ENCODE results near the gene NCMAP.

Gene NCMAP

GRCh38 chr1:24540051-24540905, 15.6 kb upstream of the NCMAP start:
- TF ChIP-seq GATA2 (IDR thresholded peaks at IDR 0.05; ENCODE audit: low read depth, low read length) (no peak), GATA3 (IDR thresholded peaks at IDR 0.05; ENCODE audit: low read depth, low read length) (no peak)

- TF ChIP-seq GATA3 (IDR thresholded peaks at IDR 0.05; ENCODE audit: low read depth, low read length) (no peak), GATA2 (IDR thresholded peaks at IDR 0.05; ENCODE audit: low read depth, low read length) (no peak)
These were observed 14.8 kb upstream of the NCMAP start for GRCh38 chr1:24540906-24541710.

DNA sequence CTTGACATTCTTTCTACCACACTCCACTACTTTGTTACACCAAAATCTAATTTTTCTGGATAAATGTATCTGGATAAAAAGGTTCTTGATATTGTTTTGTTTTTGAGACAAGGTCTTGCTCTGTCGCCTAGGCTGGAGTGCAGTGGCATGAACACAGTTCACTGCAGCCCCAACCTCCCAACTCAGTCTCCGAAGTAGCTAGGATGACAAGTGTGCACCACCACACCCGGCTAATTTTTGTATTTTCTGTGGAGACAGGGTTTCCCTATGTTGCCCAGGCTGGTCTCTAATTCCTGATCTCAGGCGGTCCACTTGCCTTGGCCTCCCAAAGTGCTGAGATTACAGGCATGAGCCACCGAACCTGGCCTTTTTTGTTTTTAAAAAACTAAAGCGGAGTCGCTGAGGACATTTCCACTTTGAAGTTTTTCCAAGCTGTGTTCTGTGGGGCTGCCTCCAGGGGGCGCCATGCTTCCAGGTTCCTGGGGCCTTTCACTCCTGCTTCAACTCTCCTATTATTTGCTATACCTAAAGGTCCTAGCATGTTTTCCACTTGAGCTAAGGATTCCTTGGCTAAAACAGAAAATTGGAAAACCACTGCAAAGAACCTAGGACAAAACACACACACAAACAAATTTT, 14.1 kb upstream of the NCMAP start:
- TF ChIP-seq GATA3 (IDR thresholded peaks at IDR 0.05; ENCODE audit: low read depth, low read length) (no peak), GATA2 (IDR thresholded peaks at IDR 0.05; ENCODE audit: low read depth, low read length) (no peak)

- TF ChIP-seq GATA3 (IDR thresholded peaks at IDR 0.05; ENCODE audit: low read depth, low read length) (no peak), GATA2 (IDR thresholded peaks at IDR 0.05; ENCODE audit: low read depth, low read length) (no peak)
These were observed 11.6 kb upstream of the NCMAP start for GRCh38 chr1:24544239-24544638.

- TF ChIP-seq GATA3 (IDR thresholded peaks at IDR 0.05; ENCODE audit: low read depth, low read length): no peak
- TF ChIP-seq GATA2 (IDR thresholded peaks at IDR 0.05; ENCODE audit: low read depth, low read length): no peak
These were observed 10.2 kb upstream of the NCMAP start for GRCh38 chr1:24545662-24546061.

DNA sequence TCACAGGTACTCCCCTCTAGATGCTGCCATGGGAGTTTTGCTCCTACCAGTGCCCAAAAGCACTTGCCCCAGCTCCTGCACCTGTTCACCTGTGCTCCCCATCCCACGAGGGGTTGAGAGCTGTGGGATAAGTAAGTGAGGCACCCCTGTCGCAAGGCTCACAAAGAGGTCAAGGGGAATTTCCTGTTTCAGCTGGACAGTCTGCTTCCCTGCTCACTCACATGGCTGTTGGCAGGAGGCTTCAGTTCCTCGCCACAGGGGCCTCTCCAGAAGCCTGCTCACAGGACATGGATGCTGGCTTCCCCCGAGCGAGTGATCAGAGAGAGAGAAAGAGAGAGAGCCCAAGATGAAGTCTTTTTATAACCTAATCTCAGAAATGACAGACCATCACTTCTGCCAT, 8.7 kb upstream of the NCMAP start:
- TF ChIP-seq GATA2 (IDR thresholded peaks at IDR 0.05; ENCODE audit: low read depth, low read length) (no peak), GATA3 (IDR thresholded peaks at IDR 0.05; ENCODE audit: low read depth, low read length) (no peak)

GRCh38 chr1:24548070-24548469, 7.8 kb upstream of the NCMAP start:
- TF ChIP-seq GATA2 (IDR thresholded peaks at IDR 0.05; ENCODE audit: low read depth, low read length) (no peak), GATA3 (IDR thresholded peaks at IDR 0.05; ENCODE audit: low read depth, low read length) (no peak)

- no peak for TF ChIP-seq GATA2 (IDR thresholded peaks at IDR 0.05; ENCODE audit: low read depth, low read length)
- TF ChIP-seq GATA3 (IDR thresholded peaks at IDR 0.05; ENCODE audit: low read depth, low read length): no peak
These were observed 4.5 kb upstream of the NCMAP start for GRCh38 chr1:24551290-24551959.

DNA sequence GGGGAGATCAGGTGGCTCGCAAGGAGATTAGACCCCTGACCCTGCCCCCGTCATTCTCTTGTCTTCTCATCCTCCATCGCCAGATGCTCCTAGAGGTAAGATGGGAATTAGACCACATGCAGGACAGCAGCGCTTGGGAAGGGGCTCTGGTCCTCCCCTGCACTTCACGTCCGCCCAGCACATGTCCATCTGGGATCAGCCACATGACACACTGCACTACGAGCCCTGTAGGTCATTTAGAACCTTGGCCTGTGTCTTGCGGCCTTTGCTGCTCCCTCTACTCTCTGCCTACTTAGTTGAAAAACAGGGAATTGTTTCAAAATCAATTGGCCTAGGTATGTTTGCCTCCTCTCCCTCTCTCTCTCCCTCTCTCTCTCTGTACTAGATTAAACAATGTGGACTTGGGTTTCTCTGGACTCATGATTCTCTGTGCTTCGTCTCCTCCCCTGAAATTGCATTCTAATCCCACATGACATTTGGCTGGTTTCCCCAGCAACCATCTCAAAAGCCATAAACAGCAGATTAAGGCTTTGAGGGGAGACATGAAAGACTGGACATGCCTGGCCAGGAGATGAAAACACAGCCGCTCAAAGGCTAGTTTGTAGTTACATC, 3.8 kb upstream of the NCMAP start:
- TF ChIP-seq GATA2 (IDR thresholded peaks at IDR 0.05; ENCODE audit: low read depth, low read length) (no peak), GATA3 (IDR thresholded peaks at IDR 0.05; ENCODE audit: low read depth, low read length) (no peak)

- TF ChIP-seq GATA2 (IDR thresholded peaks at IDR 0.05; ENCODE audit: low read depth, low read length) (no peak), GATA3 (IDR thresholded peaks at IDR 0.05; ENCODE audit: low read depth, low read length) (no peak)
These were observed 2.0 kb upstream of the NCMAP start for GRCh38 chr1:24553931-24554330.

DNA sequence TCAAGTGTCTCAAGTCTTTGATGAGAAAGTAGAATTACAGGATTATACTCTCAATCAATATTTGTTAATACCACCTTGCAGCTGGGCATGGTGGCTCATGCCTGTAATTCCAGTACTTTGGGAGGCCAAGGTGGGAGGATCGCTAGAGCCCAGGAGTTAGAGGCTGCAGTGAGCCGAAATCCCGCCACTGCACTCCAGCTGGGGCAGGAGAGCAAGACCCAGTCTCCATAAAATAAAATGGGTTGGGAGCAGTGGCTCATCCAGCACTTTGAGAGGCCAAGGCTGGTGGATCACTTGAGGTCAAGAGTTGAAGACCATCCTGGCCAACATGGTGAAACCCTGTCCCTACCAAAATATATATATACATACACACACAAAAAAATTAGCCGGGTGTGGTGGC, 1.2 kb upstream of the NCMAP start:
- no peak for TF ChIP-seq GATA3 (IDR thresholded peaks at IDR 0.05; ENCODE audit: low read depth, low read length)
- no peak for TF ChIP-seq GATA2 (IDR thresholded peaks at IDR 0.05; ENCODE audit: low read depth, low read length)

DNA sequence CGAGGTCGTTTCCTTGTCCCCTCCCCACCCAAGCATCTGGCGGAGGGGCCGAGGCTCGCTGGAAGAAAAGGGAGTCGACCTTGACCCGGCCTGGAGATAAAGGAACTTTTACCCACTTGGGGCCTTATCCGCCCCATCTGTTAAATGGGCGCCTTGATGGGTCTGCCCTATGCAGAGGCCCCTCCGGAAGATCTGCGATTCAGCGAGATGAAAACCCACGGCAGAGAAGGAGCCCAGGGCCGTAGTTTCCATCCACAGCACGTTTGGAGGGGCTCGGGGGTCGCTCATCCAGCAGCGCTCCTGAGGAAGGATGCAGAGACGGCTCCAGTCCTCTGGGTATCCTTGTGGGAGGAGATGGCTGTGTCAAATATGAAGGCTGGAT, 518 bp downstream of the NCMAP start:
- no peak for TF ChIP-seq GATA2 (IDR thresholded peaks at IDR 0.05; ENCODE audit: low read depth, low read length)
- no peak for TF ChIP-seq GATA3 (IDR thresholded peaks at IDR 0.05; ENCODE audit: low read depth, low read length)

DNA sequence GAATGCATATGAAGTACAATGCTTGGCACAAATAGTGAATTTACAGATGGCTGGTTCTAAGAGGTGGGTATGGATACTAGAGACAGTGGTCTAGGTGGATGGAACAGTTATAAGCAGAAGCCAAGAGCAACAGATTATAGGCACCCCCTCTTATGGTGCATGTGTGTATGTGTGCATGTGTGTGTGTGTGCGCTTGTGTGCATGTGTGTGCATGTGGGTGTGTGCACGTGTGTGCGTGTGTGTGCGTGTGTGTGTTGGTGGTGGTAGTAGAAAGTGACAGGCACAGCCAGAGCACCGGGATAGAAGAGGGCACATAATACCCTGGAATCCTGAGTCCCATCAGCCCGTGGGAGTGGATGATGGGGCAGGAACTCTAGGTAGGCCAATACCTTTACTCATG, 1.3 kb downstream of the NCMAP start:
- TF ChIP-seq GATA2 (IDR thresholded peaks at IDR 0.05; ENCODE audit: low read depth, low read length): no peak
- TF ChIP-seq GATA3 (IDR thresholded peaks at IDR 0.05; ENCODE audit: low read depth, low read length): no peak

Data from SH-SY5Y (cell line).